ENCODE measurements around the gene APLNR.

Gene APLNR

GRCh38 chr11:57237204-57237681 lies at the start of gene APLNR:
Gene APLNR (minus strand): TSS chr11:57237250. CDS start chr11:57237004, 246 bp downstream.
- TF ChIP-seq TAF1 (IDR thresholded peaks at IDR 0.05; ENCODE audit: low read depth): no peak
- TF ChIP-seq REST (IDR thresholded peaks at IDR 0.05; ENCODE audit: low read depth): no peak
- no peak for TF ChIP-seq TEAD4 (IDR thresholded peaks at IDR 0.05)
- TF ChIP-seq NFIC (IDR thresholded peaks at IDR 0.05): no peak
- TF ChIP-seq EP300 (IDR thresholded peaks at IDR 0.05; ENCODE audit: borderline replicate concordance): no peak
- TF ChIP-seq ZBTB7A (IDR thresholded peaks at IDR 0.05; ENCODE audit: low read depth): no peak
- TF ChIP-seq EGR1 (IDR thresholded peaks at IDR 0.05): no peak
- TF ChIP-seq CEBPB (IDR thresholded peaks at IDR 0.05): no peak
- TF ChIP-seq USF1 (IDR thresholded peaks at IDR 0.05): no peak
- TF ChIP-seq, protein P1, sequence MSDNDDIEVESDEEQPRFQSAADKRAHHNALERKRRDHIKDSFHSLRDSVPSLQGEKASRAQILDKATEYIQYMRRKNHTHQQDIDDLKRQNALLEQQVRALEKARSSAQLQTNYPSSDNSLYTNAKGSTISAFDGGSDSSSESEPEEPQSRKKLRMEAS (IDR thresholded peaks at IDR 0.05): no peak
- no peak for TF ChIP-seq YY1 (IDR thresholded peaks at IDR 0.05; ENCODE audit: low read depth)

DNA sequence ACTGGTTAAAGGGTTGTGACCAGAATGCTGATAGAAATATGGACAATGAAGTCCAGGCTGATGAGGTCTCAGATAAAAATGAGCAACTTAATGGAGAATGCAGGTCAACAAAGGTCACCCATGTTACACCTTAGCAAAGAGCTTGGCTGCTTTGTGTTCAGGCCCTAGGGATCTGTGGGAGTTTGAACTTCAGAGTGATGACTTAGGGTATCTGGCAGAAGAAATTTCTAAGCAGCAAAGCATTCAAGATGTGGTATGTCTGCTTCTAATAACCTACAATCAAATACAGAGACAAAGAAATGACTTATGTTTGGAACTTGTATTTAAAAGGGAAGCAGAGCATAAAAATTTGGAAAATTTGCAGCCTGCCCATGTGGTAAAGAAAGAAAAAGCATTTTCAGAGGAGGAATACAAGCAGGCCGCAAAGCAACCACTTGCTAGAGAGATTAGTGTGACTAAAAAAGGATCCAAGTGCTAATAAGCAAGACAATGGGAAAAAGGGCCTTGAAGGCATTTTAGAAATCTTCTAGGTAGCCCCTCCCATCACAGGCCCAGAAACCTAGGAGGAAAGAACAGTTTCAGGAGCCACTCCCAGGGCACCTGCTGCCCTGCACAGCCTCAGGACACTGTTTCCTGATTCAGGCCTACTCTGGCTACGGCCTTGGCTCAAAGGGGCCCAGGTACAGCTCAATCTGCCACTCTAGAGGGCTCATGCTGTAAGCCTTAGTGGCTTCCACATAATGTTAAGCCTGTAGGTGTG lies 46.4 kb upstream of the APLNR start:
- TF ChIP-seq CEBPB (IDR thresholded peaks at IDR 0.05) (no peak), USF1 (IDR thresholded peaks at IDR 0.05) (no peak), YY1 (IDR thresholded peaks at IDR 0.05; ENCODE audit: low read depth) (no peak), EP300 (IDR thresholded peaks at IDR 0.05; ENCODE audit: borderline replicate concordance) (no peak), CREB1 (IDR thresholded peaks at IDR 0.05; ENCODE audit: low read depth) (no peak), TEAD4 (IDR thresholded peaks at IDR 0.05) (no peak), RAD21 (IDR thresholded peaks at IDR 0.05; ENCODE audit: low read depth) (no peak), ZBTB7A (IDR thresholded peaks at IDR 0.05; ENCODE audit: low read depth) (no peak), TAF1 (IDR thresholded peaks at IDR 0.05; ENCODE audit: low read depth) (no peak), TCF12 (IDR thresholded peaks at IDR 0.05; ENCODE audit: low read depth) (no peak), EGR1 (IDR thresholded peaks at IDR 0.05) (no peak), NFIC (IDR thresholded peaks at IDR 0.05) (no peak), REST (IDR thresholded peaks at IDR 0.05; ENCODE audit: low read depth) (no peak), FOXM1 (IDR thresholded peaks at IDR 0.05; ENCODE audit: borderline replicate concordance, low read depth) (no peak)
- TF ChIP-seq, protein P1 (IDR thresholded peaks at IDR 0.05): no peak

- TF ChIP-seq USF1 (IDR thresholded peaks at IDR 0.05) (no peak), EGR1 (IDR thresholded peaks at IDR 0.05) (no peak), TEAD4 (IDR thresholded peaks at IDR 0.05) (no peak), CREB1 (IDR thresholded peaks at IDR 0.05; ENCODE audit: low read depth) (no peak)
Observed at GRCh38 chr11:57279116-57279515, 42.1 kb upstream of the APLNR start.

DNA sequence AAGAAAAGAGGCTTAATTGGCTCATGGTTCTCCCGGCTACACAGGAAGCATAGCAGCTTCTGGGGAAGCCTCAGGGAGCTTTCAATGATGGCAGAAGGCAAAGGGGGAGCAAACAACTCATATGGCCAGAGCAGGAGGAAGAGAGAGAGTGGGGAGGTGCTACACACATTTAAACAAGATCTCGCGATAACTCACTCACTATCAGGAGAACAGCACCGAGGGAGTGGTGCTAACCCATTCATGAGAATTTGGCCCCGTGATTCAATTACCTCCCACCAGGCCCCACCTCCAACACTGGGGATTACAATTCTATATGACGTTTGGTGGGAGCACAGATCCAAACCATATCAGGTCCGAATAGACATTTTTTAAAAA lies 41.7 kb upstream of the APLNR start:
- TF ChIP-seq CEBPB (IDR thresholded peaks at IDR 0.05) (no peak), USF1 (IDR thresholded peaks at IDR 0.05) (no peak), NFIC (IDR thresholded peaks at IDR 0.05) (no peak), YY1 (IDR thresholded peaks at IDR 0.05; ENCODE audit: low read depth) (no peak), CREB1 (IDR thresholded peaks at IDR 0.05; ENCODE audit: low read depth) (no peak), EP300 (IDR thresholded peaks at IDR 0.05; ENCODE audit: borderline replicate concordance) (no peak), FOXM1 (IDR thresholded peaks at IDR 0.05; ENCODE audit: borderline replicate concordance, low read depth) (no peak), TEAD4 (IDR thresholded peaks at IDR 0.05) (no peak), TCF12 (IDR thresholded peaks at IDR 0.05; ENCODE audit: low read depth) (no peak)

All from Ishikawa (cell line).